Activated CD4-positive, alpha-beta T cell treated with anti-CD3 and anti-CD28 coated beads, Interleukin-2, amount 50 U/mL, for 24 hours (primary cell): ENCODE results near the gene PCDHGA6.
"Not testable (repeated sequence)": the region's sequence is repeated elsewhere in the genome, so short reads cannot be mapped to it uniquely, and the experiment has no call there.

Experiments used
- DNase-seq, 2 donors: peaks; one replicate each; pipeline ENCODE4 v3.0.0-alpha.2; 2020; ENCODE audit warnings: low read depth in 1 of 2, low spot score in 1 of 2

The PCDHGA6 gene

DNA sequence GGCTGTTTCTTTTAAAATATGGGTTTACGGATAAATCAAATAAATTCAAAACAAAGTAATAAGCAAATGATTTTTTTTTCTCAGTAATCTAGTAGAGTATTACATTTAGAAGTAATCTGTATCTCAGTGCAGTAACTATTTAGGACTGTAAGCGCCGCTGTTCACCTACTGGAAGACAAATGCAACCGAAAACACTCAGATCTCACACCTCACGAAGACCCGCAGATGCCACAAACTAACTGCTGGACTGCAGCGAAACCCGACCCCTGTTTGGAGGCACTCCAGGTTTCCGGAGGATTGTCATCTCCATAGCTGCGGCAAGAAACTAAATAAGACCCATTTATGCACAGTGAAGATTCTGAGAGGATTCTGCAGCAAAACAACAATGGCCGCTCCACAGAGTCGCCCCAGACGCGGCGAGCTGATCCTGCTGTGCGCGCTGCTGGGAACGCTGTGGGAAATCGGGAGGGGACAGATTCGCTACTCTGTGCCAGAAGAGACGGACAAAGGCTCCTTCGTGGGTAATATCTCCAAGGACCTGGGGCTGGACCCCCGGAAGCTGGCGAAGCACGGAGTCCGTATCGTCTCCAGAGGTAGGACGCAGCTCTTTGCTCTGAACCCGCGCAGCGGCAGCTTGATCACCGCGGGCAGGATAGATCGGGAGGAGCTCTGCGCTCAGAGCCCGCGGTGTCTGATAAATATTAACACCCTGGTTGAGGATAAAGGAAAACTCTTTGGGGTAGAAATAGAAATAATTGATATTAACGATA, 18.9 kb downstream of the PCDHGA6 start, which contains the start of gene PCDHGA8:
PCDHGA8 (plus strand) TSS at position 205 of the 770 bp plus-strand sequence; CDS start at position 386, 181 bp downstream.
- DNase-seq: no peak

DNA sequence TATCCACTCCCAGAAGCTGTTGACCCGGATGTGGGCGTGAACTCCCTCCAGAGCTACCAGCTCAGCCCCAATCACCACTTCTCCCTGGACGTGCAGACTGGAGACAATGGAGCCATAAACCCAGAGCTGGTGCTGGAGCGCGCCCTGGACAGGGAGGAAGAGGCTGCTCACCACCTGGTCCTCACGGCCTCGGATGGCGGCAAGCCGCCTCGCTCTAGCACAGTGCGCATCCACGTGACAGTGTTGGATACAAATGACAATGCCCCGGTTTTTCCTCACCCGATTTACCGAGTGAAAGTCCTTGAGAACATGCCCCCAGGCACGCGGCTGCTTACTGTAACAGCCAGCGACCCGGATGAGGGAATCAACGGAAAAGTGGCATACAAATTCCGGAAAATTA, 19.6 kb downstream of the PCDHGA6 start:
- DNase-seq: no peak

DNA sequence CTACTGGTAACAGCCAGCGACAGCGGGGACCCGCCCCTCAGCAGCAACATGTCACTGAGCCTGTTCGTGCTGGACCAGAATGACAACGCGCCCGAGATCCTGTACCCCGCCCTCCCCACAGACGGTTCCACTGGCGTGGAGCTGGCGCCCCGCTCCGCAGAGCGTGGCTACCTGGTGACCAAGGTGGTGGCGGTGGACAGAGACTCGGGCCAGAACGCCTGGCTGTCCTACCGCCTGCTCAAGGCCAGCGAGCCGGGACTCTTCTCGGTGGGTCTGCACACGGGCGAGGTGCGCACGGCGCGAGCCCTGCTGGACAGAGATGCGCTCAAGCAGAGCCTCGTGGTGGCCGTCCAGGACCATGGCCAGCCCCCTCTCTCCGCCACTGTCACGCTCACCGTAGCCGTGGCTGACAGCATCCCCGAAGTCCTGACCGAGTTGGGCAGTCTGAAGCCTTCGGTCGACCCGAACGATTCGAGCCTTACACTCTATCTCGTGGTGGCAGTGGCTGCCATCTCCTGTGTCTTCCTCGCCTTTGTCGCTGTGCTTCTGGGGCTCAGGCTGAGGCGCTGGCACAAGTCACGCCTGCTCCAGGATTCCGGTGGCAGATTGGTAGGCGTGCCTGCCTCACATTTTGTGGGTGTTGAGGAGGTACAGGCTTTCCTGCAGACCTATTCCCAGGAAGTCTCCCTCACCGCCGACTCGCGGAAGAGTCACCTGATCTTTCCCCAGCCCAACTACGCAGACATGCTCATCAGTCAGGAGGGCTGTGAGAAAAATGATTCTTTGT, 20.9 kb downstream of the PCDHGA6 start:
- not testable (repeated sequence) for DNase-seq

DNA sequence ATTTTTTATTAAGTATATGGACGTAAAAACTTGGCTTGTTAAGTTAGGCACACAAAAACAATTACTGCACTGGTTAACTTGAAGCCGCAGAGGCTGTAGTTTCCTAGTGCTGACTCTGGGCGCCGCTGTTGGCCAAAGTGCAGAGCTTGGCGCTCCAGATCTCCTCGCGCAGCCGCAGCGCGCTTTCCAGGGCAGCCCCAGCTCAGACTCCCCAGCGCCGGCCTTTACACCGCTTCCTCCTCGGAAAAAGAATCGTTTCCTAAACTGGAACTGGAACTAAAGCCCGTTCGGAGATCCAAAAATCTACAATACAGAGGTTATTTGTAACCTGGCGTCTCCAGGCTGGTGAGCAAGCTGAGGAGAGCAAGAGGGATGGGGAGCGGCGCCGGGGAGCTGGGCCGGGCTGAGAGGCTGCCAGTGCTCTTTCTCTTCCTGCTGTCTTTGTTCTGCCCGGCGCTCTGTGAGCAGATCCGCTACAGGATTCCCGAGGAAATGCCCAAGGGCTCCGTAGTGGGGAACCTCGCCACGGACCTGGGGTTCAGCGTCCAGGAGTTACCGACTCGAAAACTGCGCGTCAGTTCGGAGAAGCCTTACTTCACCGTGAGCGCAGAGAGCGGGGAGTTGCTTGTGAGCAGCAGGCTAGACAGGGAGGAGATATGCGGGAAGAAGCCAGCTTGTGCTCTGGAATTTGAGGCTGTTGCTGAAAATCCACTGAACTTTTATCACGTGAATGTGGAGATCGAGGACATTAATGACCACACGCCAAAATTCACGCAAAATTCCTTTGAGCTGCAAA, 24.3 kb downstream of the PCDHGA6 start, which contains the start of gene PCDHGB5:
PCDHGB5 (plus strand) TSS at position 192 of the 796 bp plus-strand sequence; CDS start at position 373, 181 bp downstream.
- DNase-seq: not testable (repeated sequence)

DNA sequence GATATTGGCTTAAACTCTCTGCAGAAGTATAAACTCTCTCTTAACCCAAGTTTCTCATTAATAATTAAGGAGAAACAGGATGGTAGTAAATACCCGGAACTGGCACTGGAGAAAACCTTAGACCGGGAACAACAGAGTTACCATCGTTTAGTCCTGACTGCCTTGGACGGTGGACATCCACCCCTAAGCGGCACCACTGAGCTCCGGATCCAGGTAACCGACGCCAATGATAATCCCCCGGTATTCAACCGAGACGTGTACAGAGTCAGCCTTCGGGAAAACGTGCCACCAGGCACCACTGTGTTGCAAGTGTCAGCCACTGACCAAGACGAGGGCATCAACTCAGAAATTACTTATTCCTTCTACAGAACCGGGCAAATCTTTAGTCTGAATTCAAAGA, 24.9 kb downstream of the PCDHGA6 start:
- no peak for DNase-seq

DNA sequence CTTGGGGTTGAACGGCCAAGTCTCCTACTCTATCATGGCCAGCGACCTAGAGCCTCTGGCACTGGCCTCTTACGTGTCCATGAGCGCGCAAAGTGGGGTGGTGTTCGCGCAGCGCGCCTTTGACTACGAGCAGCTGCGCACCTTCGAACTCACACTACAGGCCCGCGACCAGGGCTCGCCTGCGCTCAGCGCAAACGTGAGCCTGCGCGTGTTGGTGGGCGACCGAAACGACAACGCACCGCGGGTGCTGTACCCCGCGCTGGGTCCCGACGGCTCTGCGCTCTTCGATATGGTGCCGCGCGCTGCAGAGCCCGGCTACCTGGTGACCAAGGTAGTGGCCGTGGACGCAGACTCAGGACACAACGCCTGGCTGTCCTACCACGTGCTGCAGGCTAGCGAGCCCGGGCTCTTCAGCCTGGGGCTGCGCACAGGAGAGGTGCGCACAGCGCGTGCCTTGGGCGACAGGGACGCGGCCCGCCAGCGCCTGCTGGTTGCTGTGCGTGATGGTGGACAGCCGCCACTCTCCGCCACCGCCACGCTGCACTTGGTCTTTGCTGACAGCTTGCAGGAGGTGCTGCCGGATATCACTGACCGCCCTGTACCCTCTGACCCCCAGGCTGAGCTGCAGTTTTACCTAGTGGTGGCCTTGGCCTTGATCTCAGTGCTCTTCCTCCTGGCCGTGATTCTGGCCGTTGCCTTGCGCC, 26.0 kb downstream of the PCDHGA6 start:
- DNase-seq: no peak

DNA sequence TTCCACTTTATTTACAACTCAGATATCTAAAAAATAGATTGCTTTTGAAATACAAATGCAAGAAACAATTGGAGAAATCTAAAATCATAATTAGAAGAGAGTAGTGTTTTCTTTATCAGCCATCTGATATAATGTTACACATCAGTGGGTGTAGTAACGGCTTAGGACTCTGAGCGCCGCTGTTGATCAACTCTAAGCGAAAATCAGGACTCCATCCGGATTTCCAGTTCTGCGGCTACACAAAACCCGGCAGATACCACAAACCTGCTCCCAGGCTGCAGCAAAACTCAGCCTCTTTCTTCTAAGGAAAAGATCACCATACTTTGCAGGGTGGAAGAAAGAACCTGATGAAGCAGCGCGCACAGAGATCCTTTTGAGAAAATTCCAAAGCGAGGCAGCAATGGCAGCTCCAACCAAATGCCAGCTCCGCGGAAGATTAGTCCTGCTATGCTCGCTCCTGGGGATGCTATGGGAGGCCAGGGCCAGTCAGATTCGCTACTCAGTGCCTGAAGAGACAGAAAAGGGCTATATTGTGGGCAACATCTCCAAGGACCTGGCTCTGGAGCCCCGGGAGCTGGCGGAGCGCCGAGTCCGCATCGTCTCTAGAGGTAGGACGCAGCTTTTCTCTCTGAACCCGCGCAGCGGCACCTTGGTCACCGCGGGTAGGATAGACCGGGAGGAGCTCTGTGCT, 29.0 kb downstream of the PCDHGA6 start, which contains the start of gene PCDHGA9:
PCDHGA9 (plus strand) TSS at position 226 of the 691 bp plus-strand sequence; CDS start at position 401, 175 bp downstream.
- no peak for DNase-seq

DNA sequence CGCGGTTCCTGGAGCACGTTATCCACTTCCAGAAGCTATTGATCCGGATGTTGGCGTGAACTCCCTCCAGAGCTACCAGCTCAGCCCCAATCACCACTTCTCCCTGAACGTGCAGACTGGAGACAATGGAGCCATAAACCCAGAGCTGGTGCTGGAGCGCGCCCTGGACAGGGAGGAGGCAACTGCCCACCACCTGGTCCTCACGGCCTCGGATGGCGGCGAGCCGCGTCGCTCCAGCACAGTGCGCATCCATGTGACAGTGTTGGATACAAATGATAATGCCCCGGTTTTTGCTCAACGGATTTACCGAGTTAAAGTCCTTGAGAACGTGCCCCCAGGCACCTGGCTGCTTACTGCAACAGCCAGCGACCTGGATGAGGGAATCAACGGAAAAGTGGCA, 29.7 kb downstream of the PCDHGA6 start:
- no peak for DNase-seq

DNA sequence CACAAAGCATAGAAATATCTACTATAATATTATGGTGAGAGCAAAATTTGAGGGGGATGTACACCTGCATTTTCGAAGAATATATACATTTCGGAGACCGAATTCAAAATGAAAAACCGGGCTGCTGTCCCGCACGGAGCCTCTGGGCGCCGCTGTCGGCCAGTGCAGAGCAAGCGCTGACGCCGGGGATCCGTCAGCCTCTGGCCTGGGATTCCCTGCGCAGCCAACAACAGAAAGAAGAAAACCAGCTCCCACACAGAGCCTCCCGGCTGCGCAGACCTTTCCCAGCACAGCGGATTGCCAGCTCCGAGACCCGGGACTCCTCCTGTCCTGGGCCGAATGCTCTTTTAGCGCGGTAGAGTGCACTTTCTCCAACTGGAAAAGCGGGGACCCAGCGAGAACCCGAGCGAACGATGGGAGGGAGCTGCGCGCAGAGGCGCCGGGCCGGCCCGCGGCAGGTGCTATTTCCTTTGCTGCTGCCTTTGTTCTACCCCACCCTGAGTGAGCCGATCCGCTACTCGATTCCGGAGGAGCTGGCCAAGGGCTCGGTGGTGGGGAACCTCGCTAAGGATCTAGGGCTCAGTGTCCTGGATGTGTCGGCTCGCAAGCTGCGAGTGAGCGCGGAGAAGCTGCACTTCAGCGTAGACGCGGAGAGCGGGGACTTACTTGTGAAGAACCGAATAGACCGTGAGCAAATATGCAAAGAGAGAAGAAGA, 34.3 kb downstream of the PCDHGA6 start, which contains the start of gene PCDHGB6:
PCDHGB6 (plus strand) TSS at position 232 of the 716 bp plus-strand sequence; CDS start at position 414, 182 bp downstream.
- DNase-seq: peak in 1 of 2 donors; percentile 24

DNA sequence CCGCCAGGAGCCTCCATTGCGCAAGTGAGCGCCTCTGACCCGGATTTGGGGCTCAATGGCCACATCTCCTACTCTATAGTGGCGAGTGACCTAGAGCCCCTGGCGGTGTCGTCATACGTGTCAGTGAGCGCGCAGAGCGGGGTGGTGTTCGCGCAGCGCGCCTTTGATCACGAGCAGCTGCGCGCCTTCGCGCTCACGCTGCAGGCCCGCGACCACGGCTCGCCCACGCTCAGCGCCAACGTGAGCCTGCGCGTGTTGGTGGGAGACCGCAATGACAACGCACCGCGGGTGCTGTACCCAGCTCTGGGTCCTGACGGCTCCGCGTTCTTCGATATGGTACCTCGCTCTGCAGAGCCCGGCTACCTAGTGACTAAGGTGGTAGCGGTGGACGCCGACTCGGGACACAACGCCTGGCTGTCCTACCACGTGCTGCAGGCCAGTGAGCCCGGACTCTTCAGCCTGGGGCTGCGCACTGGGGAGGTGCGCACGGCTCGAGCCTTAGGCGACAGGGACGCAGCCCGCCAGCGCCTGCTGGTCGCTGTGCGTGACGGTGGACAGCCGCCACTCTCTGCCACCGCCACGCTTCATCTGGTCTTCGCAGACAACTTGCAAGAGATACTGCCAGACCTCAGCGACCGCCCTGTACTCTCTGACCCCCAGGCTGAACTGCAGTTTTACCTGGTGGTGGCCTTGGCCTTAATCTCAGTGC, 36.1 kb downstream of the PCDHGA6 start:
- no peak for DNase-seq

DNA sequence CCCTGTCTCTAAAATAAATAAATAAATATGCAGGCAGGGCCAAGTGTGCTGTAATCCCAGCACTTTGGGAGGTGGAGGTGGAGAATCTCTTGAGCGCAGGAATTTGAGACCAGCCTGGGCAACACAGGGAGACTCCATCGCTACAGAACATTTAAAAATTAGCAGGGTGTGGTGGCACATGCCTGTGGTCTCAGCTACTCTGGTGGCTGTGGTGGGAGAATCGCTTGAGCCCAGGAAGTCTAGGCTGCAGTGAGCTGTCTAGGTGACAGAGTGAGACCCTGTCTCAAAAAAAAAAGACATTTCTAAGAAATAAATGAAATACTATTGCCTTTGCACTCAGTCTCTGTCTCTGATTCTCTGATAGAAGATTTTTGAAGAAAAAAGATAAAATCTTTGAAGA, 37.9 kb downstream of the PCDHGA6 start:
- DNase-seq: no peak

DNA sequence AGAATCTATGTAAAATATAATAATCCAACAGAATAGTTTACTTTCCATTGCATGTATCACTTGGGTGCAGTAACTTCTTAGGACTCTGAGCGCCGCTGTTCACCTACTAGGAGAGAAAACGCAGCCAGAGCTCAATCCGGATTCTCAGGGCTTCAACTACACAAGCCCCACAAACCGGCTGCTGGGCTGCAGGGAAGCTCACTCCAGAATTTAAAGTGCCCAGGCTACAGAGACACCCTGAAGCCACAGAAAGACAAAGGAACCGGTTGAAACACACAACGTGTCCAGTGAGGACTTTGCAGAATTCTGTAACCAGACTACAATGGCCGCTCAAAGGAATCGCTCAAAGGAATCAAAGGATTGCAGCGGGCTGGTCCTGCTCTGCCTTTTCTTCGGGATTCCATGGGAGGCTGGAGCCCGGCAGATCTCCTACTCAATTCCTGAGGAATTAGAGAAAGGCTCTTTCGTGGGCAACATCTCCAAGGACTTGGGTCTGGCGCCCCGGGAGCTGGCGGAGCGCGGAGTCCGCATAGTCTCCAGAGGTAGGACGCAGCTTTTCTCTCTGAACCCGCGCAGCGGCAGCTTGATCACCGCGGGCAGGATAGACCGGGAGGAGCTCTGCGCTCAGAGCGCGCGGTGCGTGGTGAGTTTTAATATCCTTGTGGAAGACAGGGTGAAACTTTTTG, 39.3 kb downstream of the PCDHGA6 start, which contains the start of gene PCDHGA10:
PCDHGA10 (plus strand) TSS at position 134 of the 686 bp plus-strand sequence; CDS start at position 323, 189 bp downstream.
- peak in 1 of 2 donors; percentile 42 for DNase-seq

DNA sequence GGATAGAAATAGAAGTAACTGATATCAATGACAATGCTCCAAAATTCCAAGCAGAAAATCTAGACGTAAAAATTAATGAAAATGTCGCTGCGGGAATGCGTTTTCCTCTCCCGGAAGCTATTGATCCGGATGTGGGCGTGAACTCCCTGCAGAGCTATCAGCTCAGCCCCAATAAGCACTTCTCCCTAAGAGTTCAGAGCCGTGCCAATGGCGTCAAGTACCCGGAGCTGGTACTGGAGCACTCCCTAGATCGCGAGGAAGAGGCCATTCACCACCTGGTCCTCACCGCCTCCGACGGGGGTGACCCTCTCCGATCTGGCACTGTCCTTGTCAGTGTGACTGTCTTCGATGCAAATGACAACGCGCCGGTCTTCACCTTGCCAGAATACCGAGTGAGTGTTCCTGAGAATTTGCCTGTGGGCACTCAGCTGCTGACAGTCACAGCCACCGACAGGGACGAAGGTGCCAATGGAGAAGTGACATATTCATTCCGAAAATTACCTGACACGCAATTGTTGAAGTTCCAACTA, 39.9 kb downstream of the PCDHGA6 start:
- no peak for DNase-seq

DNA sequence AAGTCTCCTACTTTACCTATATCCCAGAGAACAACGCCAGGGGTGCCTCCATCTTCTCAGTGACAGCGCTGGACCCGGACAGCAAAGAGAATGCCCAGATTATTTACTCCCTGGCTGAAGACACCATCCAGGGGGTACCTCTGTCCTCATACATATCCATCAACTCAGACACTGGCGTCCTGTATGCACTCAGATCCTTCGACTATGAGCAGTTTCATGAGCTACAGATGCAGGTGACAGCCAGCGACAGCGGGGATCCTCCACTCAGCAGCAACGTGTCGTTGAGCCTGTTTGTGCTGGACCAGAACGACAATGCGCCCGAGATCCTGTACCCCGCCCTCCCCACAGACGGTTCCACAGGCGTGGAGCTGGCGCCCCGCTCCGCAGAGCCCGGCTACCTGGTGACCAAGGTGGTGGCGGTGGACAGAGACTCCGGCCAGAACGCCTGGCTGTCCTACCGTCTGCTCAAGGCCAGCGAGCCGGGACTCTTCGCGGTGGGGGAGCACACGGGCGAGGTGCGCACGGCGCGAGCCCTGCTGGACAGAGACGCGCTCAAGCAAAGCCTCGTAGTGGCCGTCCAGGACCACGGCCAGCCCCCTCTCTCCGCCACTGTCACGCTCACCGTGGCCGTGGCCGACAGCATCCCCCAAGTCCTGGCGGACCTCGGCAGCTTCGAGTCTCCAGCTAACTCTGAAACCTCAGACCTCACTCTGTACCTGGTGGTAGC, 41.0 kb downstream of the PCDHGA6 start:
- DNase-seq: not testable (repeated sequence)

DNA sequence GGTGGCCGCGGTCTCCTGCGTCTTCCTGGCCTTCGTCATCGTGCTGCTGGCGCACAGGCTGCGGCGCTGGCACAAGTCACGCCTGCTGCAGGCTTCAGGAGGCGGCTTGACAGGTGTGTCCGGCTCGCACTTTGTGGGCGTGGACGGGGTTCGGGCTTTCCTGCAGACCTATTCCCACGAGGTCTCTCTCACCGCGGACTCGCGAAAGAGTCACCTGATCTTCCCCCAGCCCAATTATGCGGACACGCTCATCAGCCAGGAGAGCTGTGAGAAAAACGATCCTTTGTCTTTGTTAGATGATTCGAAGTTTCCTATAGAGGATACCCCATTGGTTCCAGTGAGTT, 41.6 kb downstream of the PCDHGA6 start:
- not testable (repeated sequence) for DNase-seq

DNA sequence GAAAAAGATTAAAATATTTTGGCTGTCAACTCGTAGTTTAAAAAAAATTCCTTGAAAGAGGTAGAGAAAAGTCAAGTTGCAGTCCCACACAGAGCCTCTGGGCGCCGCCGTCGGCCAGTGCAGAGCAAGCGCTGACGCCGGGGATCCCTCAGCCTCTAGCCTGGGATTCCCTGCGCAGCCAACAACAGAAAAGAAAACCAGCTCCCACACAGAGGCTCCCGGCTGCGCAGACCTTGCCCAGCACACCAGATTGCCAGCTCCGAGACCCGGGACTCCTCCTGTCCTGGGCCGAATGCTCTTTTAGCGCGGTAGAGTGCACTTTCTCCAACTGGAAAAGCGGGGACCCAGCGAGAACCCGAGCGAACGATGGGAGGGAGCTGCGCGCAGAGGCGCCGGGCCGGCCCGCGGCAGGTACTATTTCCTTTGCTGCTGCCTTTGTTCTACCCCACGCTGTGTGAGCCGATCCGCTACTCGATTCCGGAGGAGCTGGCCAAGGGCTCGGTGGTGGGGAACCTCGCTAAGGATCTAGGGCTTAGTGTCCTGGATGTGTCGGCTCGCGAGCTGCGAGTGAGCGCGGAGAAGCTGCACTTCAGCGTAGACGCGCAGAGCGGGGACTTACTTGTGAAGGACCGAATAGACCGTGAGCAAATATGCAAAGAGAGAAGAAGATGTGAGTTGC, 43.9 kb downstream of the PCDHGA6 start, which contains the start of gene PCDHGB7:
PCDHGB7 (plus strand) TSS at position 184 of the 679 bp plus-strand sequence; CDS start at position 367, 183 bp downstream.
- not testable (repeated sequence) for DNase-seq
